Progenitor cell of endocrine pancreas (in vitro differentiated cells): Measurements from ENCODE around the gene ALKBH2. TPM values are rescaled to one million over a fixed set of nuclear protein-coding genes. Genes with fewer than 3 reads are reported as not detected.

Experiments
- DNase-seq: peaks from one replicate; pipeline ENCODE4 v3.0.0; 2021; ENCODE audit warnings: low spot score; ENCODE audit not compliant: unreplicated experiment
- H3K27ac Mint-ChIP-seq: 2 replicates; pipeline ENCODE4 v1.8.0; 2021; ENCODE audit warnings: mild to moderate bottlenecking, moderate library complexity, mixed read lengths
- H3K27me3 Mint-ChIP-seq: 2 replicates; pipeline ENCODE4 v1.8.0; 2021; ENCODE audit warnings: mixed read lengths
- H3K36me3 Mint-ChIP-seq: 2 replicates; pipeline ENCODE4 v1.8.0; 2022; ENCODE audit warnings: mixed read lengths; ENCODE audit not compliant: insufficient read depth
- H3K4me1 Mint-ChIP-seq: 2 replicates; pipeline ENCODE4 v1.8.0; 2021; ENCODE audit warnings: low read depth, mixed read lengths
- H3K4me3 Mint-ChIP-seq: 2 replicates; pipeline ENCODE4 v1.8.0; 2021; ENCODE audit warnings: low read depth, mild to moderate bottlenecking, moderate library complexity, mixed read lengths
- H3K9me3 Mint-ChIP-seq: 2 replicates; pipeline ENCODE4 v1.8.0; 2021; ENCODE audit warnings: low read depth, mixed read lengths
- CTCF ChIP-seq: fragments of 200-600 bp; sonication (generic); IDR thresholded peaks from one replicate; pipeline ENCODE4 v1.5.0; 2021; ENCODE audit warnings: antibody characterized with exemption, mild to moderate bottlenecking; ENCODE audit not compliant: unreplicated experiment
- total RNA-seq: library from RNA; stranded (reverse); gene quantifications from 2 replicates; pipeline ENCODE4 v1.2.1, GENCODE V29; 2021

ALKBH2 gene
- total RNA-seq, 1 donor from 2014 or later: 22.0 TPM

GRCh38 chr12:109098183-109098604 lies 4.9 kb upstream of the ALKBH2 start:
- no peak for TF ChIP-seq CTCF
- peak overlapping the region; percentile 93 for H3K4me3 Mint-ChIP-seq
- no peaks in the 10 kb centered on the region for H3K27me3 Mint-ChIP-seq
- peaks cover 16% of the 10 kb centered on the region for H3K36me3 Mint-ChIP-seq
- H3K9me3 Mint-ChIP-seq: no peaks in the 10 kb centered on the region
- H3K4me1 Mint-ChIP-seq: peaks cover 12% of the 10 kb centered on the region
- no peak for DNase-seq
- H3K27ac Mint-ChIP-seq: peak overlapping the region; percentile 96

GRCh38 chr12:109097435-109098182 lies 4.3 kb upstream of the ALKBH2 start, which contains the start of gene UNG:
TSS of gene UNG (plus strand) at chr12:109097597. CDS start at chr12:109097680, 83 bp downstream.
- Mint-ChIP-seq H3K9me3 (no peaks in the 10 kb centered on the region), H3K27me3 (no peaks in the 10 kb centered on the region), H3K27ac (peak within 1 kb of the TSS; percentile 96), H3K4me3 (peak within 1 kb of the TSS; percentile 93), H3K4me1 (peaks cover 16% of the 10 kb centered on the region), H3K36me3 (peaks cover 15% of the 10 kb centered on the region)
- DNase-seq: peak; percentile 97
- TF ChIP-seq CTCF: no peak

- Mint-ChIP-seq H3K9me3 (no peaks in the 10 kb centered on the region), H3K27ac (no peak overlapping the region), H3K27me3 (no peaks in the 10 kb centered on the region), H3K36me3 (peaks cover 17% of the 10 kb centered on the region), H3K4me1 (peaks cover 20% of the 10 kb centered on the region), H3K4me3 (peak overlapping the region; percentile 93)
- no peak for DNase-seq
- no peak for TF ChIP-seq CTCF
Observed at GRCh38 chr12:109097140-109097434, 3.8 kb upstream of the ALKBH2 start.

- H3K36me3 Mint-ChIP-seq: peaks cover 13% of the 10 kb centered on the region
- no peak for DNase-seq
- H3K9me3 Mint-ChIP-seq: no peaks in the 10 kb centered on the region
- no peak for TF ChIP-seq CTCF
- H3K4me1 Mint-ChIP-seq: peaks cover 12% of the 10 kb centered on the region
- peak overlapping the region; percentile 76 for H3K4me3 Mint-ChIP-seq
- H3K27me3 Mint-ChIP-seq: no peaks in the 10 kb centered on the region
- peak overlapping the region; percentile 79 for H3K27ac Mint-ChIP-seq
Observed at GRCh38 chr12:109092497-109093021, 713 bp downstream of the ALKBH2 start.

GRCh38 chr12:109089683-109090082 lies 3.6 kb downstream of the ALKBH2 start:
- H3K27me3 Mint-ChIP-seq: no peaks in the 10 kb centered on the region
- TF ChIP-seq CTCF: no peak

More at GRCh38 chr12:109089683-109090082, 3.6 kb downstream of the ALKBH2 start:
- peaks cover 12% of the 10 kb centered on the region for H3K4me1 Mint-ChIP-seq
- no peak overlapping the region for H3K27ac Mint-ChIP-seq
- no peaks in the 10 kb centered on the region for H3K9me3 Mint-ChIP-seq
- H3K4me3 Mint-ChIP-seq: no peak overlapping the region
- no peak for DNase-seq
- peaks cover 17% of the 10 kb centered on the region for H3K36me3 Mint-ChIP-seq
